Measurements from ENCODE around the gene ELL2.

DNA sequence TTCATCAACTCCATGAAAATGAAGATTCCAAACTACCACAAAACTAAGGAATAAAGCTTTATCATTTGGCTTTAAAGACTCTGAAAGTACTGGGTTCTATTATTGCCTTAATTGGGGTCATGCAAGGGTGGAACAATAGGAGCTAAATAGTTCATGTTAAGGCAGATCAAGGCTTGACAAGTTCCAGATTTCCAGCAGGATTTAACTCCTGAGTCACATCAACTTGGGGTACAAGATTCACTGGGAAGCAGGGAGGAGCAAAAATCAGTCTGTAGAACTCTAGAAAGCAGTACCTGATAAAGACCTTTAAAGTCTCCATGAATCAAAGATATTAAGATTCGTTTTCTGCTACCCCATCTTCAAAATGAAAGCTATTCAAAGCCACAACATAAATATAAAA is 97.2 kb downstream of the ELL2 start:
- TF ChIP-seq GATA2 (IDR thresholded peaks at IDR 0.05; ENCODE audit: low read depth, low read length) (no peak), GATA3 (IDR thresholded peaks at IDR 0.05; ENCODE audit: low read depth, low read length) (no peak)

Data from SH-SY5Y (cell line).